Thyroid gland (tissue), 4 donors: Measurements from ENCODE around the gene EGR1.

Source experiments
- POLR2A ChIP-seq, 2 donors: fragments of 450-650 bp; IDR thresholded peaks; one replicate each; pipeline ENCODE4 v1.6.1; 2017; ENCODE audit warnings: antibody characterized with exemption in 2 of 2, mild to moderate bottlenecking in 2 of 2, moderate library complexity in 1 of 2
- TF ChIP-seq, protein P1 (sequence below), 6 experiments: fragments of 200-600 bp in 3 of 6; fragments of 450-650 bp in 3 of 6; sonication (generic) in 3 of 6; IDR thresholded peaks; one replicate each; pipeline ENCODE4 v1.5.1; 2016 to 2019; ENCODE audit warnings: antibody characterized with exemption in 6 of 6, mild to moderate bottlenecking in 2 of 6, inconsistent platforms in 1 of 6, moderate library complexity in 1 of 6

DNA sequence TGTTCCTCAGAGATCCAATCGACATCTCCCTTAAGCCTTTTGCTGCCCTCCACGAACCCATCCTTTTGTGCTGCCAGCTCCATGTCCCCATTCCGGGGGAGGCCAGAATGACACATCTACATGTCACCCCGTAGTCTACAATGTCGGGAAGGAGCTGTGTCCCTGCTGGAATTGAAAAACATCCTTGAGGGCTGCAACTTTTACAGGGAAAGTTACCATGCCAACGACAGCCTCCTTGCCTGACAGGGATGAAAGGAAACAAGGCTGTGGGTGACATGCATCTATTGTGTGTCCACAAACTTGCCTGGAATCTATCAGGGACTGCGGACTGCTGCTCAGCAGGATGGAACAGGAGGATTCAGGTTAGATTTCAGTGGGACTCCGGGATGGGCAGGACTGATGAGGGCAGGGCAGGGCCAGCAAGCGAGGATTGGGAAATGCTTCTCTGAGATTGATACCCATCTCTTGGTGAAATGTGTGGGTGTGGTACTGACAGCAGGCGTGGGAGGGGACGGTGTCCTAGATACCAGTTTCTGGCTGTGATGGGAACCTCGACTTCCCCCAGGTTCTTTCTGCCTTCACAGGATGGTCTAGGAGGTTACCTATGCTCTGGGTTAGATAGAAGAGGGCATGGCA lies 25.5 kb downstream of the EGR1 start:
- TF ChIP-seq, protein P1, sequence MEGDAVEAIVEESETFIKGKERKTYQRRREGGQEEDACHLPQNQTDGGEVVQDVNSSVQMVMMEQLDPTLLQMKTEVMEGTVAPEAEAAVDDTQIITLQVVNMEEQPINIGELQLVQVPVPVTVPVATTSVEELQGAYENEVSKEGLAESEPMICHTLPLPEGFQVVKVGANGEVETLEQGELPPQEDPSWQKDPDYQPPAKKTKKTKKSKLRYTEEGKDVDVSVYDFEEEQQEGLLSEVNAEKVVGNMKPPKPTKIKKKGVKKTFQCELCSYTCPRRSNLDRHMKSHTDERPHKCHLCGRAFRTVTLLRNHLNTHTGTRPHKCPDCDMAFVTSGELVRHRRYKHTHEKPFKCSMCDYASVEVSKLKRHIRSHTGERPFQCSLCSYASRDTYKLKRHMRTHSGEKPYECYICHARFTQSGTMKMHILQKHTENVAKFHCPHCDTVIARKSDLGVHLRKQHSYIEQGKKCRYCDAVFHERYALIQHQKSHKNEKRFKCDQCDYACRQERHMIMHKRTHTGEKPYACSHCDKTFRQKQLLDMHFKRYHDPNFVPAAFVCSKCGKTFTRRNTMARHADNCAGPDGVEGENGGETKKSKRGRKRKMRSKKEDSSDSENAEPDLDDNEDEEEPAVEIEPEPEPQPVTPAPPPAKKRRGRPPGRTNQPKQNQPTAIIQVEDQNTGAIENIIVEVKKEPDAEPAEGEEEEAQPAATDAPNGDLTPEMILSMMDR (IDR thresholded peaks at IDR 0.05) = no peak
- no peak for TF ChIP-seq POLR2A (IDR thresholded peaks at IDR 0.05)
